Calu3 (cell line): ENCODE results near the gene FMN2. TPM values are rescaled to one million over a fixed set of nuclear protein-coding genes. Genes with fewer than 3 reads are reported as not detected.

Experiments used
- BruUV-seq: library from RNA; stranded (reverse); fragments of 400-500 nt; replicated peaks from 2 replicates; lab custom pipeline; 2021; lab: Mats Ljungman, UMichigan
- CTCF ChIA-PET: fragments of 300-600 bp; sonication (Branson Sonifier 250); formaldehyde crosslinking; loops from one replicate; lab custom pipeline; 2022; ENCODE audit warnings: antibody characterized with exemption; lab: Charles Lee
- DNase-seq: peaks from one replicate; pipeline ENCODE4 v3.0.0; 2022
- H3K27ac Mint-ChIP-seq: one replicate; pipeline ENCODE4 v1.8.0; 2022; ENCODE audit warnings: mixed read lengths; ENCODE audit not compliant: unreplicated experiment
- H3K27me3 Mint-ChIP-seq: one replicate; pipeline ENCODE4 v1.8.0; 2022; ENCODE audit warnings: mixed read lengths; ENCODE audit not compliant: unreplicated experiment
- H3K36me3 Mint-ChIP-seq: one replicate; pipeline ENCODE4 v1.8.0; 2022; ENCODE audit warnings: mild to moderate bottlenecking, moderate library complexity, mixed read lengths; ENCODE audit not compliant: insufficient read depth, unreplicated experiment
- H3K4me1 Mint-ChIP-seq: one replicate; pipeline ENCODE4 v1.8.0; 2022; ENCODE audit warnings: mild to moderate bottlenecking, low read depth, mixed read lengths; ENCODE audit not compliant: unreplicated experiment
- H3K4me3 Mint-ChIP-seq: one replicate; pipeline ENCODE4 v1.8.0; 2022; ENCODE audit warnings: mild to moderate bottlenecking, low read depth, moderate library complexity, mixed read lengths; ENCODE audit not compliant: unreplicated experiment
- H3K9me3 Mint-ChIP-seq: one replicate; pipeline ENCODE4 v1.8.0; 2022; ENCODE audit warnings: low read depth, mixed read lengths; ENCODE audit not compliant: unreplicated experiment
- CTCF ChIP-seq: fragments of 200-600 bp; IDR thresholded peaks from one replicate; pipeline ENCODE4 v1.8.0; 2022; ENCODE audit warnings: antibody characterized with exemption; ENCODE audit not compliant: unreplicated experiment
- intact Hi-C: fragments of 100-400 bp; cut with micrococcal nuclease; formaldehyde crosslinking; loops from one replicate; pipeline ENCODE4 v1.10.0; 2022; ENCODE audit not compliant: unreplicated experiment
- total RNA-seq: library from RNA; stranded (reverse); gene quantifications from 2 replicates; pipeline ENCODE4 v1.2.3, GENCODE V29; 2022

Gene FMN2
- total RNA-seq, 1 experiment from 2014 or later, result 0.12 TPM

- H3K36me3 Mint-ChIP-seq, result no peaks in the 10 kb centered on the region
Observed at GRCh38 chr1:240198376-240198775, 106.7 kb downstream of the FMN2 start.

GRCh38 chr1:240199758-240200645, 108.3 kb downstream of the FMN2 start:
- intact Hi-C loops, result no loop called here
- CTCF ChIA-PET, result interaction anchor here (0.6 kb wide), 1 partner anchor 251 kb away, joined by 3 read pairs; no protein-coding TSS in a partner anchor
- H3K27ac Mint-ChIP-seq, result no peak overlapping the region

More at GRCh38 chr1:240198376-240198775, 106.7 kb downstream of the FMN2 start:
- no peaks in the 10 kb centered on the region for H3K27me3 Mint-ChIP-seq
- no peak overlapping the region for H3K27ac Mint-ChIP-seq
- H3K4me3 Mint-ChIP-seq, result no peak overlapping the region
- peaks cover 8% of the 10 kb centered on the region for H3K9me3 Mint-ChIP-seq
- BruUV-seq, result no TSS peak
- no peak for TF ChIP-seq CTCF
- CTCF ChIA-PET, result no interaction called here
- H3K4me1 Mint-ChIP-seq, result no peaks in the 10 kb centered on the region
- intact Hi-C loops, result no loop called here
- no peak for DNase-seq

GRCh38 chr1:240201931-240202330, 110.2 kb downstream of the FMN2 start:
- no peak overlapping the region for H3K27ac Mint-ChIP-seq
- CTCF ChIA-PET, result no interaction called here
- no peak for DNase-seq
- TF ChIP-seq CTCF, result no peak
- H3K27me3 Mint-ChIP-seq, result no peaks in the 10 kb centered on the region
- no TSS peak for BruUV-seq
- H3K4me1 Mint-ChIP-seq, result no peaks in the 10 kb centered on the region
- intact Hi-C loops, result no loop called here
- no peaks in the 10 kb centered on the region for H3K36me3 Mint-ChIP-seq
- H3K9me3 Mint-ChIP-seq, result peaks cover 9% of the 10 kb centered on the region
- no peak overlapping the region for H3K4me3 Mint-ChIP-seq

More at GRCh38 chr1:240199758-240200645, 108.3 kb downstream of the FMN2 start:
- DNase-seq, result no peak
- Mint-ChIP-seq H3K27me3 (no peaks in the 10 kb centered on the region), H3K4me1 (no peaks in the 10 kb centered on the region), H3K36me3 (no peaks in the 10 kb centered on the region), H3K4me3 (no peak overlapping the region), H3K9me3 (peaks cover 9% of the 10 kb centered on the region)
- no TSS peak for BruUV-seq
- no peak for TF ChIP-seq CTCF

GRCh38 chr1:240207073-240207709, 115.5 kb downstream of the FMN2 start:
- no peak for DNase-seq
- no peaks in the 10 kb centered on the region for H3K4me1 Mint-ChIP-seq
- no peaks in the 10 kb centered on the region for H3K27me3 Mint-ChIP-seq
- CTCF ChIA-PET, result no interaction called here
- BruUV-seq, result no TSS peak
- no peaks in the 10 kb centered on the region for H3K36me3 Mint-ChIP-seq
- intact Hi-C loops, result no loop called here
- no peak for TF ChIP-seq CTCF
- H3K9me3 Mint-ChIP-seq, result peaks cover 5% of the 10 kb centered on the region
- no peak overlapping the region for H3K4me3 Mint-ChIP-seq
- H3K27ac Mint-ChIP-seq, result no peak overlapping the region
